DND-41 (cell line): ENCODE results near the gene HERC5.

Experiments used
- EZH2 ChIP-seq: IDR thresholded peaks from 3 replicates; pipeline ENCODE4 v1.6.1; 2012; ENCODE audit warnings: borderline replicate concordance, low read depth, mild to moderate bottlenecking, moderate library complexity, low read length, inconsistent platforms; ENCODE audit not compliant: severe bottlenecking
- TF ChIP-seq, protein P1 (sequence below): IDR thresholded peaks from 2 replicates; pipeline ENCODE4 v1.5.1; 2012; ENCODE audit warnings: borderline replicate concordance, low read length, moderate library complexity, mild to moderate bottlenecking; ENCODE audit not compliant: poor library complexity, severe bottlenecking; ENCODE audit errors: extremely low read depth

DNA sequence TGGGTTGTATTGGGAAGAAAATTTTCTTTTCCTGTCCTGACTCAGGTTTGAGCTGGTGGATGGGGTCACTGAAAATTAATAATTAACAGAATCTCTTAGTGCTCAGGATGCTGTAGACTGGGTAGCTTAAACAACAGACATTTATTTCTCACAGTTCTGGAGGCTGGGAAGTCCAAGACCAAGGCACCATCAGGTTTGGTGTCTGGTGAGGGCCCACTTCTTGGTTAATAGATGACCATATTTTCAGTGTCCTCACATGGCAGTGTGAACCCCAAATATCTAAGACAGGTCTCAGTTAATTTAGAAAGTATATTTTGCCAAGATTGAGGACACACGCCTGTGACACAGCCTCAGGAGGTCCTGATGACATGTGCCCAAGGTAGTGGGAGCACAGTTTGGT, 47.1 kb upstream of the HERC5 start:
- TF ChIP-seq, protein P1, sequence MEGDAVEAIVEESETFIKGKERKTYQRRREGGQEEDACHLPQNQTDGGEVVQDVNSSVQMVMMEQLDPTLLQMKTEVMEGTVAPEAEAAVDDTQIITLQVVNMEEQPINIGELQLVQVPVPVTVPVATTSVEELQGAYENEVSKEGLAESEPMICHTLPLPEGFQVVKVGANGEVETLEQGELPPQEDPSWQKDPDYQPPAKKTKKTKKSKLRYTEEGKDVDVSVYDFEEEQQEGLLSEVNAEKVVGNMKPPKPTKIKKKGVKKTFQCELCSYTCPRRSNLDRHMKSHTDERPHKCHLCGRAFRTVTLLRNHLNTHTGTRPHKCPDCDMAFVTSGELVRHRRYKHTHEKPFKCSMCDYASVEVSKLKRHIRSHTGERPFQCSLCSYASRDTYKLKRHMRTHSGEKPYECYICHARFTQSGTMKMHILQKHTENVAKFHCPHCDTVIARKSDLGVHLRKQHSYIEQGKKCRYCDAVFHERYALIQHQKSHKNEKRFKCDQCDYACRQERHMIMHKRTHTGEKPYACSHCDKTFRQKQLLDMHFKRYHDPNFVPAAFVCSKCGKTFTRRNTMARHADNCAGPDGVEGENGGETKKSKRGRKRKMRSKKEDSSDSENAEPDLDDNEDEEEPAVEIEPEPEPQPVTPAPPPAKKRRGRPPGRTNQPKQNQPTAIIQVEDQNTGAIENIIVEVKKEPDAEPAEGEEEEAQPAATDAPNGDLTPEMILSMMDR, result no peak
- no peak for TF ChIP-seq EZH2
